ENCODE results near the gene AMBRA1. TPM values are rescaled to one million over a fixed set of nuclear protein-coding genes. Genes with fewer than 3 reads are reported as not detected.

The AMBRA1 gene
- polyA plus RNA-seq, 1 donor from 2014 or later = 34.5 TPM

GRCh38 chr11:46590740-46591605 lies 2.9 kb downstream of the AMBRA1 start:
- H3F3A ChIP-seq (ENCODE audit: insufficient read depth, low read length, poor library complexity, severe bottlenecking) = no peaks in the 10 kb centered on the region
- no peak overlapping the region for H3K4me2 ChIP-seq (ENCODE audit: low read length)
- H3K4me3 ChIP-seq (ENCODE audit: low read length) = no peak overlapping the region
- no peak overlapping the region for H2AFZ ChIP-seq (ENCODE audit: low read depth, low read length)
- H4K20me1 ChIP-seq (ENCODE audit: insufficient read depth) = no peaks in the 10 kb centered on the region
- no peaks in the 10 kb centered on the region for H3K9me2 ChIP-seq (ENCODE audit: insufficient read depth, low read length)
- H3K27ac ChIP-seq (ENCODE audit: low read length) = no peak overlapping the region
- H3K27me3 ChIP-seq (ENCODE audit: insufficient read depth, low read depth, low read length) = no peaks in the 10 kb centered on the region
- H3K79me2 ChIP-seq (replicated peaks; ENCODE audit: insufficient read depth, low read length) = peaks cover 70% of the 10 kb centered on the region
- no peaks in the 10 kb centered on the region for H3K36me3 ChIP-seq (ENCODE audit: insufficient read depth, low read length)
- H3K9ac ChIP-seq (ENCODE audit: low read length) = no peak overlapping the region
- TF ChIP-seq RAD21 (conservative IDR thresholded peaks at IDR 0.05) (no peak), CTCF (IDR thresholded peaks at IDR 0.05; ENCODE audit: poor library complexity, severe bottlenecking) (no peak), MXI1 (conservative IDR thresholded peaks at IDR 0.05; ENCODE audit: poor library complexity, severe bottlenecking) (no peak), SMC3 (conservative IDR thresholded peaks at IDR 0.05; ENCODE audit: poor library complexity) (no peak), TAF1 (IDR thresholded peaks at IDR 0.05; ENCODE audit: low read depth) (no peak), POLR2AphosphoS5 (IDR thresholded peaks at IDR 0.05) (no peak), EZH2 (IDR thresholded peaks at IDR 0.05; ENCODE audit: borderline replicate concordance, insufficient read depth, low read length, poor library complexity, severe bottlenecking) (no peak), EP300 (conservative IDR thresholded peaks at IDR 0.05; ENCODE audit: poor library complexity, severe bottlenecking) (no peak)
- TF ChIP-seq, protein P1, sequence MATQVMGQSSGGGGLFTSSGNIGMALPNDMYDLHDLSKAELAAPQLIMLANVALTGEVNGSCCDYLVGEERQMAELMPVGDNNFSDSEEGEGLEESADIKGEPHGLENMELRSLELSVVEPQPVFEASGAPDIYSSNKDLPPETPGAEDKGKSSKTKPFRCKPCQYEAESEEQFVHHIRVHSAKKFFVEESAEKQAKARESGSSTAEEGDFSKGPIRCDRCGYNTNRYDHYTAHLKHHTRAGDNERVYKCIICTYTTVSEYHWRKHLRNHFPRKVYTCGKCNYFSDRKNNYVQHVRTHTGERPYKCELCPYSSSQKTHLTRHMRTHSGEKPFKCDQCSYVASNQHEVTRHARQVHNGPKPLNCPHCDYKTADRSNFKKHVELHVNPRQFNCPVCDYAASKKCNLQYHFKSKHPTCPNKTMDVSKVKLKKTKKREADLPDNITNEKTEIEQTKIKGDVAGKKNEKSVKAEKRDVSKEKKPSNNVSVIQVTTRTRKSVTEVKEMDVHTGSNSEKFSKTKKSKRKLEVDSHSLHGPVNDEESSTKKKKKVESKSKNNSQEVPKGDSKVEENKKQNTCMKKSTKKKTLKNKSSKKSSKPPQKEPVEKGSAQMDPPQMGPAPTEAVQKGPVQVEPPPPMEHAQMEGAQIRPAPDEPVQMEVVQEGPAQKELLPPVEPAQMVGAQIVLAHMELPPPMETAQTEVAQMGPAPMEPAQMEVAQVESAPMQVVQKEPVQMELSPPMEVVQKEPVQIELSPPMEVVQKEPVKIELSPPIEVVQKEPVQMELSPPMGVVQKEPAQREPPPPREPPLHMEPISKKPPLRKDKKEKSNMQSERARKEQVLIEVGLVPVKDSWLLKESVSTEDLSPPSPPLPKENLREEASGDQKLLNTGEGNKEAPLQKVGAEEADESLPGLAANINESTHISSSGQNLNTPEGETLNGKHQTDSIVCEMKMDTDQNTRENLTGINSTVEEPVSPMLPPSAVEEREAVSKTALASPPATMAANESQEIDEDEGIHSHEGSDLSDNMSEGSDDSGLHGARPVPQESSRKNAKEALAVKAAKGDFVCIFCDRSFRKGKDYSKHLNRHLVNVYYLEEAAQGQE (IDR thresholded peaks at IDR 0.05; ENCODE audit: borderline replicate concordance) = no peak
- H3K9me3 ChIP-seq (ENCODE audit: low read length) = no peaks in the 10 kb centered on the region

- no peak overlapping the region for H3K27ac ChIP-seq (ENCODE audit: low read length)
- no peaks in the 10 kb centered on the region for H3K9me3 ChIP-seq (ENCODE audit: low read length)
- no peak overlapping the region for H2AFZ ChIP-seq (ENCODE audit: low read depth, low read length)
- H3K4me2 ChIP-seq (ENCODE audit: low read length) = no peak overlapping the region
- H3K27me3 ChIP-seq (ENCODE audit: insufficient read depth, low read depth, low read length) = no peaks in the 10 kb centered on the region
- no peaks in the 10 kb centered on the region for H3K9me2 ChIP-seq (ENCODE audit: insufficient read depth, low read length)
- no peak overlapping the region for H3K4me3 ChIP-seq (ENCODE audit: low read length)
- H3K9ac ChIP-seq (ENCODE audit: low read length) = no peak overlapping the region
- H3K79me2 ChIP-seq (replicated peaks; ENCODE audit: insufficient read depth, low read length) = peaks cover 70% of the 10 kb centered on the region
- no peaks in the 10 kb centered on the region for H3K36me3 ChIP-seq (ENCODE audit: insufficient read depth, low read length)
- TF ChIP-seq, protein P1 (IDR thresholded peaks at IDR 0.05; ENCODE audit: borderline replicate concordance) = no peak
- no peak for TF ChIP-seq EZH2 (IDR thresholded peaks at IDR 0.05; ENCODE audit: borderline replicate concordance, insufficient read depth, low read length, poor library complexity, severe bottlenecking)
- no peak for TF ChIP-seq RAD21 (conservative IDR thresholded peaks at IDR 0.05)
- no peaks in the 10 kb centered on the region for H3F3A ChIP-seq (ENCODE audit: insufficient read depth, low read length, poor library complexity, severe bottlenecking)
- H4K20me1 ChIP-seq (ENCODE audit: insufficient read depth) = no peaks in the 10 kb centered on the region
These were observed 4.9 kb downstream of the AMBRA1 start for GRCh38 chr11:46588915-46589314.

Data from neural cell (in vitro differentiated cells).